Measurements from ENCODE around the gene NME3.

NME3 gene

DNA sequence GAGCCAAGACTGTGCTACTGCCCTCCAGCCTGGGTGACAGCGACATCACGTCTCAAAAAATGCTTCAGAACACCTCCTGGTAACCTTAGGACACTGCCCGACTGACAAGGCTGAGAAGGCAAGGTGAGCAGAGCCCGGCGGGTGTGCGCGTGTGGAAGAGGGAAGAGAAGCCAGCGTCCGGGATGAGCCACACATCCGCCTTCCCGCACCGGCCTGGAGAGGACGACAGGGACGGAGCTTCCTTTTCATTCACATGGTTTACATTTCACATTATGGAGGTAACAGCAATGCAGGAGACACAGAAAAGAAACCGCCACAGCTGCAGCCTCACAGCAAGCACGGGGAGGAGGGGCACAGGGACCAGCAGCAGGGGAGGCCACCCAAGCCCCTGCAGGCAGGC, 38.8 kb upstream of the NME3 start:
- H3K27ac ChIP-seq (replicated peaks; ENCODE audit: low read length), result no peak overlapping the region
- H2BK12ac ChIP-seq (ENCODE audit: low read length), result no peak overlapping the region
- no peaks in the 10 kb centered on the region for H3K9me3 ChIP-seq (replicated peaks in 1 of 2; ENCODE audit: control insufficient read depth in 2 of 2, insufficient read depth in 1 of 2, low read depth in 1 of 2, low read length in 2 of 2)
- H2BK15ac ChIP-seq (ENCODE audit: low read length), result no peak overlapping the region
- H3K14ac ChIP-seq (ENCODE audit: low read length), result no peak overlapping the region
- H4K8ac ChIP-seq (ENCODE audit: low read depth, low read length), result no peak overlapping the region
- no peak overlapping the region for H3K4ac ChIP-seq (ENCODE audit: low read length)
- H3K4me1 ChIP-seq (ENCODE audit: control insufficient read depth in 2 of 2, insufficient read depth in 1 of 2, low read depth in 1 of 2, low read length in 2 of 2), result no peaks in the 10 kb centered on the region
- no peaks in the 10 kb centered on the region for H3K27me3 ChIP-seq (ENCODE audit: control insufficient read depth in 3 of 3, insufficient read depth in 3 of 3, low read depth in 1 of 3, low read length in 3 of 3)
- H3K79me1 ChIP-seq (ENCODE audit: low read depth, low read length), result peaks cover 4% of the 10 kb centered on the region
- H3K18ac ChIP-seq (ENCODE audit: low read length), result no peak overlapping the region
- WGBS, 2 donors (ENCODE audit: extremely low coverage in 2 of 2, insufficient read length in 2 of 2, insufficient replicate concordance in 1 of 2), result no CpG with 5 or more reads among the region's 16 CpGs
- no peak overlapping the region for H3K4me3 ChIP-seq (ENCODE audit: low read length in 2 of 2)
- DNase-seq (ENCODE audit: low spot score), result no peak
- H3K4me2 ChIP-seq (ENCODE audit: insufficient read depth, low read length, poor library complexity, severe bottlenecking), result no peak overlapping the region
- H2AK5ac ChIP-seq (ENCODE audit: low read depth, low read length), result no peak overlapping the region
- H4K91ac ChIP-seq (ENCODE audit: low read depth, low read length, poor library complexity), result no peak overlapping the region
- H2AFZ ChIP-seq (ENCODE audit: low read length), result no peak overlapping the region
- H3K23ac ChIP-seq (ENCODE audit: low read depth, low read length, poor library complexity), result no peak overlapping the region
- no peak overlapping the region for H2BK120ac ChIP-seq (ENCODE audit: low read depth, low read length)
- H3K36me3 ChIP-seq (replicated peaks in 1 of 2; ENCODE audit: control insufficient read depth in 2 of 2, insufficient read depth in 2 of 2, low read length in 2 of 2), result peaks cover 21 to 48% of the 10 kb centered on the region in 2 donors
- H3K9ac ChIP-seq (ENCODE audit: low read depth, low read length, poor library complexity), result no peak overlapping the region
- H2BK5ac ChIP-seq (ENCODE audit: low read length), result peak overlapping the region; percentile 39

DNA sequence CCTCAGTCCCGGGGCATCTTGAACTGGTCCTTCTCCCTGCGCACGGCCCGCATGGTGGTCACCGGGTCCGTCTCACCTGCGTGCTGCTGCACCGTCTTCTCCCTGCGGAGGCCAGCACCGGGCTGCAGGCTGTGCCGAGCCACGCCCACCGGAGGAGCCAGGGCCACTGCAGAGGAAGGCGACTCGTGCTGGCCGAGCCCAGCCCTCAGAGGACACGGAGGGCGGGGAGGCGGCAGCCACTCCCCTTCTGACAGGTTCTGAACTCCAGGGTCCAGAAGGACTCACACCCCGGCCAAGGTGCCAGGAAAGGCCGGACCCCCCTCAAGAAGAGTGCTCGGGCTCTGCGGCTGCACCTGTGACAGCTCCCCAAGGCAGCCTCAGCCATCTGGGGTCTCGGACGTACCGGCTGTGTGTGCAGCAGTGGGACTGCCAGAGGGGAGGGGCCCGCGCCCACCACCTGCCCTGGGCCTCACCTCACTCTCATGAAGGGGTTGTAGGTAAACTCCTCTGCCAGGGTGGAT, 38.0 kb upstream of the NME3 start:
- Histone ChIP-seq H2BK5ac (ENCODE audit: low read length) (no peak overlapping the region), H3K4ac (ENCODE audit: low read length) (no peak overlapping the region), H3K36me3 (replicated peaks in 1 of 2; ENCODE audit: control insufficient read depth in 2 of 2, insufficient read depth in 2 of 2, low read length in 2 of 2) (peaks cover 21 to 49% of the 10 kb centered on the region in 2 donors), H3K14ac (ENCODE audit: low read length) (no peak overlapping the region), H2BK15ac (ENCODE audit: low read length) (no peak overlapping the region), H2BK12ac (ENCODE audit: low read length) (no peak overlapping the region), H3K4me1 (ENCODE audit: control insufficient read depth in 2 of 2, insufficient read depth in 1 of 2, low read depth in 1 of 2, low read length in 2 of 2) (no peaks in the 10 kb centered on the region), H3K9ac (ENCODE audit: low read depth, low read length, poor library complexity) (peak overlapping the region; percentile 44), H3K79me1 (ENCODE audit: low read depth, low read length) (peaks cover 4% of the 10 kb centered on the region), H2BK120ac (ENCODE audit: low read depth, low read length) (no peak overlapping the region), H4K91ac (ENCODE audit: low read depth, low read length, poor library complexity) (no peak overlapping the region), H3K27me3 (ENCODE audit: control insufficient read depth in 3 of 3, insufficient read depth in 3 of 3, low read depth in 1 of 3, low read length in 3 of 3) (no peaks in the 10 kb centered on the region), H3K4me3 (ENCODE audit: low read length in 2 of 2) (no peak overlapping the region), H2AFZ (ENCODE audit: low read length) (no peak overlapping the region), H4K8ac (ENCODE audit: low read depth, low read length) (no peak overlapping the region), H3K4me2 (ENCODE audit: insufficient read depth, low read length, poor library complexity, severe bottlenecking) (no peak overlapping the region), H3K18ac (ENCODE audit: low read length) (no peak overlapping the region), H3K9me3 (replicated peaks in 1 of 2; ENCODE audit: control insufficient read depth in 2 of 2, insufficient read depth in 1 of 2, low read depth in 1 of 2, low read length in 2 of 2) (no peaks in the 10 kb centered on the region), H3K23ac (ENCODE audit: low read depth, low read length, poor library complexity) (peak overlapping the region; percentile 80), H2AK5ac (ENCODE audit: low read depth, low read length) (no peak overlapping the region), H3K27ac (replicated peaks; ENCODE audit: low read length) (no peak overlapping the region)
- no peak for DNase-seq (ENCODE audit: low spot score)
- WGBS, 2 donors (ENCODE audit: extremely low coverage in 2 of 2, insufficient read length in 2 of 2, insufficient replicate concordance in 1 of 2), result no CpG with 5 or more reads among the region's 28 CpGs

- Histone ChIP-seq H2AK5ac (ENCODE audit: low read depth, low read length) (no peak overlapping the region), H3K4me1 (ENCODE audit: control insufficient read depth in 2 of 2, insufficient read depth in 1 of 2, low read depth in 1 of 2, low read length in 2 of 2) (no peaks in the 10 kb centered on the region), H3K23ac (ENCODE audit: low read depth, low read length, poor library complexity) (no peak overlapping the region), H3K9me3 (replicated peaks in 1 of 2; ENCODE audit: control insufficient read depth in 2 of 2, insufficient read depth in 1 of 2, low read depth in 1 of 2, low read length in 2 of 2) (no peaks in the 10 kb centered on the region), H3K36me3 (replicated peaks in 1 of 2; ENCODE audit: control insufficient read depth in 2 of 2, insufficient read depth in 2 of 2, low read length in 2 of 2) (peaks cover 21 to 48% of the 10 kb centered on the region in 2 donors), H3K14ac (ENCODE audit: low read length) (peak overlapping the region; percentile 8), H3K4ac (ENCODE audit: low read length) (peak overlapping the region; percentile 53), H2BK5ac (ENCODE audit: low read length) (no peak overlapping the region), H3K18ac (ENCODE audit: low read length) (no peak overlapping the region), H2AFZ (ENCODE audit: low read length) (no peak overlapping the region), H3K4me3 (ENCODE audit: low read length in 2 of 2) (peak overlapping the region in 1 of 2 donors; percentile 10), H4K8ac (ENCODE audit: low read depth, low read length) (no peak overlapping the region), H3K9ac (ENCODE audit: low read depth, low read length, poor library complexity) (no peak overlapping the region), H2BK15ac (ENCODE audit: low read length) (no peak overlapping the region), H2BK120ac (ENCODE audit: low read depth, low read length) (no peak overlapping the region), H4K91ac (ENCODE audit: low read depth, low read length, poor library complexity) (no peak overlapping the region), H3K27me3 (ENCODE audit: control insufficient read depth in 3 of 3, insufficient read depth in 3 of 3, low read depth in 1 of 3, low read length in 3 of 3) (no peaks in the 10 kb centered on the region), H3K27ac (replicated peaks; ENCODE audit: low read length) (no peak overlapping the region), H3K4me2 (ENCODE audit: insufficient read depth, low read length, poor library complexity, severe bottlenecking) (no peak overlapping the region), H2BK12ac (ENCODE audit: low read length) (no peak overlapping the region), H3K79me1 (ENCODE audit: low read depth, low read length) (peaks cover 4% of the 10 kb centered on the region)
- no peak for DNase-seq (ENCODE audit: low spot score)
- WGBS, 2 donors (ENCODE audit: extremely low coverage in 2 of 2, insufficient read length in 2 of 2, insufficient replicate concordance in 1 of 2), result no CpG with 5 or more reads among the region's 18 CpGs
Observed at GRCh38 chr16:1808691-1809090, 37.3 kb upstream of the NME3 start.

GRCh38 chr16:1807626-1808025, 36.3 kb upstream of the NME3 start:
- H2BK12ac ChIP-seq (ENCODE audit: low read length), result no peak overlapping the region
- no CpG with 5 or more reads among the region's 10 CpGs for WGBS, 2 donors (ENCODE audit: extremely low coverage in 2 of 2, insufficient read length in 2 of 2, insufficient replicate concordance in 1 of 2)
- DNase-seq (ENCODE audit: low spot score), result no peak
- H2AK5ac ChIP-seq (ENCODE audit: low read depth, low read length), result no peak overlapping the region
- H2BK120ac ChIP-seq (ENCODE audit: low read depth, low read length), result no peak overlapping the region
- no peaks in the 10 kb centered on the region for H3K9me3 ChIP-seq (replicated peaks in 1 of 2; ENCODE audit: control insufficient read depth in 2 of 2, insufficient read depth in 1 of 2, low read depth in 1 of 2, low read length in 2 of 2)
- H4K91ac ChIP-seq (ENCODE audit: low read depth, low read length, poor library complexity), result no peak overlapping the region
- no peak overlapping the region for H3K9ac ChIP-seq (ENCODE audit: low read depth, low read length, poor library complexity)
- H3K4ac ChIP-seq (ENCODE audit: low read length), result no peak overlapping the region
- no peak overlapping the region for H3K27ac ChIP-seq (replicated peaks; ENCODE audit: low read length)
- no peak overlapping the region for H3K18ac ChIP-seq (ENCODE audit: low read length)
- no peak overlapping the region for H2BK15ac ChIP-seq (ENCODE audit: low read length)
- H2AFZ ChIP-seq (ENCODE audit: low read length), result no peak overlapping the region
- no peaks in the 10 kb centered on the region for H3K27me3 ChIP-seq (ENCODE audit: control insufficient read depth in 3 of 3, insufficient read depth in 3 of 3, low read depth in 1 of 3, low read length in 3 of 3)
- peaks cover 21 to 42% of the 10 kb centered on the region in 2 donors for H3K36me3 ChIP-seq (replicated peaks in 1 of 2; ENCODE audit: control insufficient read depth in 2 of 2, insufficient read depth in 2 of 2, low read length in 2 of 2)
- no peak overlapping the region for H3K4me2 ChIP-seq (ENCODE audit: insufficient read depth, low read length, poor library complexity, severe bottlenecking)
- peaks cover 4% of the 10 kb centered on the region for H3K79me1 ChIP-seq (ENCODE audit: low read depth, low read length)
- H3K4me1 ChIP-seq (ENCODE audit: control insufficient read depth in 2 of 2, insufficient read depth in 1 of 2, low read depth in 1 of 2, low read length in 2 of 2), result no peaks in the 10 kb centered on the region
- no peak overlapping the region for H3K14ac ChIP-seq (ENCODE audit: low read length)
- H4K8ac ChIP-seq (ENCODE audit: low read depth, low read length), result peak overlapping the region; percentile 65
- no peak overlapping the region for H2BK5ac ChIP-seq (ENCODE audit: low read length)
- no peak overlapping the region for H3K4me3 ChIP-seq (ENCODE audit: low read length in 2 of 2)
- H3K23ac ChIP-seq (ENCODE audit: low read depth, low read length, poor library complexity), result no peak overlapping the region

All from neuronal stem cell (in vitro differentiated cells).